GM06990 (cell line): ENCODE results near the gene PMEPA1.

Source experiments
- DNase-seq: peaks from one replicate; pipeline ENCODE4 v3.0.0-alpha.2; 2011; ENCODE audit not compliant: insufficient read length; ENCODE audit errors: extremely low read depth
- H3K27me3 ChIP-seq: replicated peaks from 2 replicates; pipeline ENCODE4 v1.6.0; 2011; ENCODE audit warnings: low read length; ENCODE audit not compliant: control insufficient read depth, insufficient read depth
- H3K36me3 ChIP-seq: 2 replicates; pipeline ENCODE4 v1.5.1; 2011; ENCODE audit warnings: low read length; ENCODE audit not compliant: control insufficient read depth, insufficient read depth
- H3K4me3 ChIP-seq: replicated peaks from 2 replicates; pipeline ENCODE4 v1.5.1; 2011; ENCODE audit warnings: low read depth, mild to moderate bottlenecking, control low read depth, low read length
- TF ChIP-seq, protein P1 (sequence below): IDR thresholded peaks from 2 replicates; pipeline ENCODE4 v1.5.1; 2011; ENCODE audit warnings: low read length, control low read depth, mild to moderate bottlenecking, inconsistent platforms; ENCODE audit not compliant: insufficient read depth, poor library complexity, severe bottlenecking

PMEPA1 gene

DNA sequence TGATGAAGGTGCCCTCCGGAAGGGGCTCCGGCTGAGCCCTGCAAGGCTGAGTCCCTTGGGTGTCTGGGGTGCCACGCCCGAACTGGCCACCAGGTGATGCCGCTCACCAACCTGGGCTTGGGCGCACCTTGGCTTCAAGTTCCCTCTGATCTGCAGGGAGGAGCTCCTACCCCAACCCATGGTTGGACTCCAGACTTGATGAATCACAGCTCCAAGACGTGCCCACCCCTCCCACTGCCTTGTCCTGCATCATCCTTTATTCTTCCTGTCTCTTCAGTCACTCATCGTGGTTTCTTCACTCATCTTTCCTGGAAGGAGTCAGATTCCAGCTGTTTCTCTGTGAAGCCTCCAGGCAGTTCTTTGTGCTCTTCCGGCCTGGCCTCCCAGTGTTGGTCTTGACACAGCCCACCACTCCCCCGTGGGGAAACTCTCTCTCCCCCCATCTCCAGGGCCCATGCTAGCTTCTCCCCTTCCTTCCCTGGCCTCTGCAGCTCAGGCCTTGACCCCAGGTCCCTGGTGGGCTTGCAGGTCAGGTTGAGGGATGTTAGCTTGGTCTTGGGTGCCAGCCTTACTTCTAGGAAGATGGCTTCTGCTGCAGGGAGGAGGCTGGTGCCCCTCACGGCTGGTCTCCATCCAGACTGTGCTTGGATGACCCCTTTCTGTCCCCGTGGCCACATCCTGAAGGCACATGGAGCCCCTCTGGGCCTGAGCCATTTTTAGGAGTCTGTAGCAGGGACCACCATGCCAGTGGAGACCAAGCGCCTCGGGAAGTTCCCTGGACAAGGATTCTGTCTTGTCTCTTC, 87.0 kb downstream of the PMEPA1 start:
- DNase-seq, result peak; percentile 70
- no peaks in the 10 kb centered on the region for H3K36me3 ChIP-seq
- no peaks in the 10 kb centered on the region; the same call in none of the 2 replicates for H3K27me3 ChIP-seq
- H3K4me3 ChIP-seq, result no peak overlapping the region
- TF ChIP-seq, protein P1, sequence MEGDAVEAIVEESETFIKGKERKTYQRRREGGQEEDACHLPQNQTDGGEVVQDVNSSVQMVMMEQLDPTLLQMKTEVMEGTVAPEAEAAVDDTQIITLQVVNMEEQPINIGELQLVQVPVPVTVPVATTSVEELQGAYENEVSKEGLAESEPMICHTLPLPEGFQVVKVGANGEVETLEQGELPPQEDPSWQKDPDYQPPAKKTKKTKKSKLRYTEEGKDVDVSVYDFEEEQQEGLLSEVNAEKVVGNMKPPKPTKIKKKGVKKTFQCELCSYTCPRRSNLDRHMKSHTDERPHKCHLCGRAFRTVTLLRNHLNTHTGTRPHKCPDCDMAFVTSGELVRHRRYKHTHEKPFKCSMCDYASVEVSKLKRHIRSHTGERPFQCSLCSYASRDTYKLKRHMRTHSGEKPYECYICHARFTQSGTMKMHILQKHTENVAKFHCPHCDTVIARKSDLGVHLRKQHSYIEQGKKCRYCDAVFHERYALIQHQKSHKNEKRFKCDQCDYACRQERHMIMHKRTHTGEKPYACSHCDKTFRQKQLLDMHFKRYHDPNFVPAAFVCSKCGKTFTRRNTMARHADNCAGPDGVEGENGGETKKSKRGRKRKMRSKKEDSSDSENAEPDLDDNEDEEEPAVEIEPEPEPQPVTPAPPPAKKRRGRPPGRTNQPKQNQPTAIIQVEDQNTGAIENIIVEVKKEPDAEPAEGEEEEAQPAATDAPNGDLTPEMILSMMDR, result peak; percentile 99

DNA sequence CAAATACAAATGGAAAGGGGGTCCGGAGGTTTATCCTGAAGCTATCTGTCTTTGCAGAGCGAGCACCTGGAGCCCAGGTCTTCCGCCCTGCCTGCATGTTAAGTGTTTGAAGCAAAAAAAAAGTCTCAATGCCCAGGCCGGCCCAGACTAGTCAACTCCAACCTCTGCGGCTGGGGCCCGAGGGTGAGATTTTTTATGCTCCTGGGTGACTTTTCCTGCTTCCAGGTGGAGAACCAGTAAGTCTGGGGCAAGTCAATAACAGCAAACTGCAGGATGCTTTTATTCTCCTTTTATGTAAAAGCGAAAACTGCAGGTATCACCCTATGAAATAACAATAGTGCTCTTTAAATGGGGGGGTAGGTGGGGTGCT, 87.6 kb downstream of the PMEPA1 start:
- no peaks in the 10 kb centered on the region for H3K36me3 ChIP-seq
- TF ChIP-seq, protein P1, result no peak
- DNase-seq, result no peak
- H3K27me3 ChIP-seq, result no peaks in the 10 kb centered on the region; the same call in none of the 2 replicates
- no peak overlapping the region for H3K4me3 ChIP-seq

DNA sequence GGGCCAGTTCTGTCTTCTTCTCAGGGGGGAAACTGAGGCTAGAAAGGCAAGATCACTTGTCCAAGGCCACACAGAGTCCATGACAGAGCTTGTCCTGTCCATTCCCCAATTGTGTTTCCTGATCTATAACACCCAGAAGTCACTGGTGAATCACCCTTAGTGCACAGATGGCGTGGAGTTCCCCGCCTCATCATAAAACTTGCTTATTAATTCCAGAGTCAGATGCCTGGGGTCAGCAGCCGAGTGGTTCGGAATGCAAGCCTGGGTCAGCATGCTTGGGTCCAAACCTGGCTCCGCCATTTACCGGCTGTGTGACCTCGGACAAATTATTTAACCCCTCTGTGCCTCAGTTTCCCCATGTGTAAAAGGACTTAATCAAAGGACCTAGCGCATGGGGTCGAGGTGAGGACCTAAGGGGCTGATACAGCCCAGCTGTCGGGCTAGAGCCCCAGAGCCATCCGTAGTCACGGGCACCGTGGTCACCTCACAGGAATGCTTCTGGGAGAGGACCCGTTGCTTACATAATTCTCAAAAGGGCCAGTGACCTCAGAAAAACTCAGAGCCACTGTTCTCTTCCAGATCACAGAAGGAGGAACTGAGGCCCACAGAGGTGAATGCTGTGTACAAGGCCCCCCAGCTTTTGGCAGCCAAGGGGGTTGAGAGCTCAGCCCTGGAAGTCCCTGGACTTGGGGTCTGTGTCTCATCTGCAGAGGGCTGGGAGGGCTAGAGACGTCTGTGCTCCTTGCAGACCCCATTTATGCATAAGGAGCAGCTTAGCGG, 88.2 kb downstream of the PMEPA1 start:
- Histone ChIP-seq H3K36me3 (no peaks in the 10 kb centered on the region), H3K27me3 (no peaks in the 10 kb centered on the region; the same call in none of the 2 replicates), H3K4me3 (no peak overlapping the region)
- no peak for DNase-seq
- TF ChIP-seq, protein P1, result no peak

DNA sequence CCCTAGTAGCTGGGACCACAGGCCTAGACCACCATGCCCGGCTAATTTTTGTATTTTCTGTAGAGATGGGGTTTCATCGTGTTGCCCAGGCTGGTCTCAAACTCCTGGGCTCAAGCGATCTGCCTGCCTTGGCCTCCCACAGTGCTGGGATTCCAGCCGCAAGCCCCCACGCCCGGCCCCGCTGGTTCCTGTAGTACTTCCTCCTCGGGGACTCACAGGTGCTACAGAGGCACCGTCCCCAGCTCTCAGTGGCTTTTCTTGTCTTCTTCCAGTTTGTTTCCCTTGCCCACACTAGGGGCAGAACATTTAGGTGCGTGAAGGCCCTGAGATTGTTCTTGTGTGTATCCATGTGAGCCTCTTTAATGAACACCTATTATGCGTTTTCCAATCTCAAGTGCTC, 88.8 kb downstream of the PMEPA1 start:
- Histone ChIP-seq H3K4me3 (no peak overlapping the region), H3K27me3 (no peaks in the 10 kb centered on the region; the same call in none of the 2 replicates)
- DNase-seq, result no peak

DNA sequence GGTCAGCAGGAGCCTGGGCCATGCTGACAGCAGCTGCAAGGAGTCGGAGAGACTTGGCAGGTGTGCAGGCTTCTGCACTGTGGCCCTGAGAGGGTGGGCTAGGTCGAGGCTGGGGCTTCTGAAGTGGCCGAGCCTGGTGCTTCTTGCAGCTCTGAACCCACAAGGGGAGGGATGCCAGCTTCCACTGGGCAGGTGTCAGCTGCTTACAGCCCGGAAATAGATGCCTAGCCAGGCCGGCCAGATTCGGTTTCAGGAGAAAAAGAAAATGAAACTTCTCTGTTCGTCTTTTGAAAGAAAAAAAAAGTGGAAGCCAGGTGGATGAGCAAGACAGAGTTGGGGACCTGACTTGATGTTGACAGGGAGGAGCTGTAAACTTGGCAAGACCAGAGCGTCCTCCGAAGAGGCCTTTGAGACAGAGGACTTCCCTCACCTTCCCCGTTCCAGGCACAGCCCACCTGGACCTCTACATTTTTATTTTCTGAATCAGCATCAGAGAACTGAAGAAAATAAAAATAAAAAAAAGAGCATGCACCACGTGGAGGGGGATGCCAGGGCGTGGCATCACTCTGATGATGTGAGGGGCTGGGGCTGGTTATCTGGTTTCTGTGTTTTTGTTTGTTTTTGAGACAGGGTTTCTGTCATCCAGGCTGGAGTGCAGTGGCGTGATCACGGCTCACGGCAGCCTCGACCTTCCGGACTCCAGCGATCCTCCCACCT, 89.4 kb downstream of the PMEPA1 start, which contains the start of gene ZBP1:
ZBP1 (minus strand) TSS at position 153 of the 717 bp plus-strand sequence; CDS start at position 22, 131 bp downstream.
- peak within 1 kb of the TSS; percentile 57 for H3K4me3 ChIP-seq
- no peaks in the 10 kb centered on the region for H3K36me3 ChIP-seq
- DNase-seq, result peak; percentile 81
- TF ChIP-seq, protein P1, result no peak
- no peaks in the 10 kb centered on the region; the same call in none of the 2 replicates for H3K27me3 ChIP-seq

More for the DNA sequence above, 88.8 kb downstream of the PMEPA1 start:
- TF ChIP-seq, protein P1, result peak; percentile 16
- no peaks in the 10 kb centered on the region for H3K36me3 ChIP-seq
